ENCODE measurements around the gene SMG1.
"Not testable (repeated sequence)": the region's sequence is repeated elsewhere in the genome, so short reads cannot be mapped to it uniquely, and the experiment has no call there.

Gene SMG1

DNA sequence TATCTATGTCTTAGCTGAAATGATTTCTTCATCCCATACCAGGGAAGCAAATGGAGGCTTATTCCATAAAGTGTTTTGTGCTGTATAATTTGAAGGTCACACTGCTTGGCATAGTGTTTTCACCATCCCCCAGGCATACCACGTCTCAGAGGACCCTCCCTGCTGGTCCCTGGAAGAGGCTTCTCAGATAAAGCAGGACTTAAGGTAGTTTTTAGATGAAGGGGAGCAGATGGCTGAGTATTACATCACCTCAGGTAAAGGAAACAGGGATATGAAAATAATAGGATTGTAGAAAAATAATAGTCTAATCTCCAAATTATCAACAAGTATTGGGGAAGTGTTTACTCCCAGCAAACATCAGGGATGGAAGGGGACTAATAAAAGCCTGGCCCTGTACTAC lies 7.3 kb upstream of the SMG1 start:
- no peak for DNase-seq (ENCODE audit: low read depth)

DNA sequence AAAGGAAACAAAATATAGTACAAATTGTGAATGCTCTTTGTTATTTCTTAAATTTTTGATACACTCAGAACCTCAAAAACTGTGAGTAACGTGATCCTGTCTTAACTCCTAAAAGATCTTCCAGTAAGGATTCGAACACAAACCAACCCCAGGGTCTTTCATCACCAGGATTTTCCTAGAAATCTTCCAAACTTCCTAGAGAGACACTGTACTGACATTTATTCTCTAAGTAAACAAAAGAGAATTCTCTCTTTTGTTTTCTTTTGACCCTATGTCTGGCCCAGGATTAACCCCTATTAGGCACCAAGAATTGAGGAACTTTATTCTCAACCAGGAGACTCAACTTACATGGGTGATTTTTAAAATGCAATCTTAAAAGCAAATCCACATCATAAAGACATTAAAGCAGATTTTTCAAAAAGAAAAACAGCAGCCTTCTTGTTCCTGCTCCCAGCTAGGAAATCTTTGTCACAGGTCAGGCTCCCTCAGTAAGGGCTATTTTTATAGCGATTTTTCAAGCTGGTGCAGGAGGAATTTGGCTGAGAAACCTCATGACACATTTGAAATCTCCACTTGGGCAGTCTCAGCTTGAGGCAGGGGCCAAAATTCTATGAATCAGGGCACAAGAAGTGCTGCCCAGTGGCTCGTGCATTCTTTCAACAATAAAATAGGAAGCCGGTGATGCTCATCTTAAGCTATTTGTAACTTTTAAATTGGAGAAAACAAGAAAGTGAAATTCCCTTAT lies 6.2 kb upstream of the SMG1 start:
- no peak for DNase-seq (ENCODE audit: low read depth)

GRCh38 chr16:18931756-18932155 lies 5.5 kb upstream of the SMG1 start:
- no peak for DNase-seq (ENCODE audit: low read depth)

DNA sequence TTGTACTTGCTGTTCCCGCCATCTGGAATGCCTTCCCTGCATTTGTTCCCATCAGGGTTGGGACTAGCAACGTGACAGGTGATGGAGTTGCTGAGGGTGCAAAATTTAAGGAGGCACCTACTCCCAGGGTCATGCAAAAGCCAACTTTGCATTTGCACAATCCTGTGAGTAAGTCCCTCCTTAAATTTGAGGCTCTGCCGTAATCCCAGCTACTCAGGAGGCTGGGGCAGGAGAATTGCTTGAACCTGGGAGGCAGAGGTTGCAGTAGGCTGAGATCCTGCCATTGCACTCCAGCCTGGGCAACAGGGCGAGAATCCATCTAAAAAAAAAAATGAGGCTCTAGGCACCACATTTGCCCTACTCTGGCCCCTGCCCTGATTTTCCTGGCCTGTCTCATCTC lies 3.9 kb upstream of the SMG1 start:
- DNase-seq (ENCODE audit: low read depth) = not testable (repeated sequence)

- not testable (repeated sequence) for DNase-seq (ENCODE audit: low read depth)
Measured at GRCh38 chr16:18928073-18928472, 1.9 kb upstream of the SMG1 start.

DNA sequence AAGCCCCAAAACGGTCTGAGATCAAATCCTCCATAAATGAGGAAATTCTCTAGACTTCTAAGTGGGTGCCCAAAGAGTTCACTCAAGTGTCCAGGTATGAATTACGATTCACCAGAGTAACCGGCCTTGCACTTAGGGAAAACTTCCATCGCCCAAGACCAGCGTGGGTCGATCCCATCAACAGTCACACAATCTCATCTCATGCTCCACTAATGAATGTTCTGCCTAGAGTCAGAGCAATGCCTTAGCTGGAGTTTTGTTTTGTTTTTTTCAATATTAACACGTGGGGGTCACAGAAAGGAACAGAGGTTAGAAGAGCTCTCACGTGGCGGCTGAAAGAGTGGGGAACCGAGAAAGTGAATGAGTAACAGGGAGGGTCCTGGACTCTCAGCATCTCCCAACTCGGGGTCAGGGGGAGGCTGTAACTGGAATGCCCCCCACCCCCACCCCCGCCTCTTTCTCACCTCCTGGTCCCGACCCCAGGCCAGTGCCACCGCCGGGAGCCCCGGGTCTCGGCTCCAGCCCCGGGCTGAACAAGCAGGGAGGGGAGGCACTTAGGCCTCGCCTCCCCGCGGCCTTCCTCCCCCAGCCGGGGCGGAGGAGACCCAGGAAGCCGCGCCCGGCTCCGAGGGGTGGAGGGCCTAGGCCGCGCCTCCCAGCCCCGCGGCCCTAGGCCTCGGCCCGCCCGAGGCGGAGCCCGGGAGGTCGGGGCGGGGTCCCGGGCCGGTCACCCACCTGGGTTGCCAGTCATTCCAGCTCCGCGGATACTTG lies 808 bp downstream of the SMG1 start:
- peak; percentile 10 for DNase-seq (ENCODE audit: low read depth)

DNA sequence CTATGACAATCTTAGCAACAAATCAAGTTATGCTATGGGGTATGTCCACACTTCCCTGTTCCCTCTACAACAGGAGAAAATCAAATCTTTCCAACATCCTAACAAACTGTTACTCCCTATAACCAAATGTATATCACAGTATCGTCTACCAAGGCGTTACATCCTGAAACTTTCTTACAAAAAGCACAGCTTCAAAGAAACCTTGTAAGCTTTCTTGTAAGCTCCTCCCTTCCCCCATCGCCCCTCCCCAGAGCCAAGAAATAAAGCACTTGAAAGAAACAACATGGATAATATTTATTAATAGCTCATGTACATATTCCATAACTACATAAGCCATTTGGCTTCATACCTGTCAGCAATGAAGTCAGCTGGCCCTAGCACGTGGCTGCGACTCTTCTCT lies 2.3 kb downstream of the SMG1 start:
- not testable (repeated sequence) for DNase-seq (ENCODE audit: low read depth)

DNA sequence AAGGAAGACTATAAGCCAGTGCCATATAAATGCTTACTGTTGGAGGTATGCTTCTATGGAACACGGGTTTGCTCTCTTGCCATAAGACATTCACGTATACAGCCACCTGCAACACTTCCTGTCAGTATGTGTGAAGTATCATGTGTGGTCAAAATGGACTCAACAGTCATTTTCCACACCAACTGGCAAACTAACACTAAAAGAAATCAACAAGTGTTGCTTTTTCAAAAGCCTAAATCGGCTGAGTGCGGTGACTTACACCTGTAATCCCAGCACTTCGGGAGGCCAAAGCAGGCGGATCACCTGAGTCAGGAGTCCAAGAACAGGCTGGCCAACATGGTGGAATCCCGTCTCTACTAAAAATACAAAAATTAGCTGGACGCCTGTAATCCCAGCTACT lies 3.1 kb downstream of the SMG1 start:
- not testable (repeated sequence) for DNase-seq (ENCODE audit: low read depth)

GRCh38 chr16:18909585-18909984 lies 16.6 kb downstream of the SMG1 start:
- DNase-seq (ENCODE audit: low read depth) = not testable (repeated sequence)

DNA sequence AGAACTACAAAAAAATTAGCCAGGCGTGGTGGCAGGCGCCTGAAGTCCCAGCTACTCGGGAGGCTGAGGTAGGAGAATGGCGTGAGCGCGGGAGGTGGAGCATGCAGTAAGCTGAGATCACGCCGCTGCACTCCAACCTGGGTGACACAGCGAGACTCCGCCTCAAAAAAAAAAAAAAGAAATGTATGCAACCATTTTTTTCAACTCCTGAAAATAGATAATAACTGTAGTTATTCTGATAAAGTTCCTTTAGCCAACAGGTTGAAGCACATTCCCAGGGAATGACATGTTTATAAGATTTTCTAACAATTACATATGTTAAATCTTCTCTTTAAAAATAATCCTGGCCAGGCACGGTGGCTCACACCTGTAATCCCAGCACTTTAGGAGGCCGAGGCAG lies 17.5 kb downstream of the SMG1 start:
- DNase-seq (ENCODE audit: low read depth) = not testable (repeated sequence)

GRCh38 chr16:18902778-18903177 lies 23.4 kb downstream of the SMG1 start:
- not testable (repeated sequence) for DNase-seq (ENCODE audit: low read depth)

DNA sequence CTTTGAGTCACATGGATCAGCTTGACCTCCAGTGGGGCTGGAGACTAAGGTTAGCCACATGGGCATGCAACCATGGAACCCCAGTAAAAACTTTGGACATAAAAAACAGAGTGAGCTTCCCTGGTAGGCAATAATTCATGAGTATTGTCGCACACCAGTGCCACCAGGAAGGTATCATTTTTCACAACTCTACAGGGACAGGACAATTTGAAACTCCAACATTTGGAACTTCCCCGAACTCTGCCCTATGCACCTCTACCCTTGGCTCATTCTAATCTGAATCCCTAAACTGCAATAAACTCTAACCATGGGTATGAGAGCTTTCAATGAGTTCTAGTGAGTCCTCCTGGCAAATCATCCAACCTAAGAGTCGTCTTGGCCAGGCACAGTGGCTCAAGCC lies 24.2 kb downstream of the SMG1 start:
- DNase-seq (ENCODE audit: low read depth) = not testable (repeated sequence)

GRCh38 chr16:18901194-18901593 lies 25.0 kb downstream of the SMG1 start:
- DNase-seq (ENCODE audit: low read depth) = not testable (repeated sequence)

- not testable (repeated sequence) for DNase-seq (ENCODE audit: low read depth)
Measured at GRCh38 chr16:18884456-18884855, 41.8 kb downstream of the SMG1 start.

GRCh38 chr16:18877734-18878133 lies 48.5 kb downstream of the SMG1 start:
- not testable (repeated sequence) for DNase-seq (ENCODE audit: low read depth)

GRCh38 chr16:18877259-18877658 lies 48.9 kb downstream of the SMG1 start:
- DNase-seq (ENCODE audit: low read depth) = not testable (repeated sequence)

- DNase-seq (ENCODE audit: low read depth) = not testable (repeated sequence)
Measured at GRCh38 chr16:18876301-18876700, 49.9 kb downstream of the SMG1 start.

DNA sequence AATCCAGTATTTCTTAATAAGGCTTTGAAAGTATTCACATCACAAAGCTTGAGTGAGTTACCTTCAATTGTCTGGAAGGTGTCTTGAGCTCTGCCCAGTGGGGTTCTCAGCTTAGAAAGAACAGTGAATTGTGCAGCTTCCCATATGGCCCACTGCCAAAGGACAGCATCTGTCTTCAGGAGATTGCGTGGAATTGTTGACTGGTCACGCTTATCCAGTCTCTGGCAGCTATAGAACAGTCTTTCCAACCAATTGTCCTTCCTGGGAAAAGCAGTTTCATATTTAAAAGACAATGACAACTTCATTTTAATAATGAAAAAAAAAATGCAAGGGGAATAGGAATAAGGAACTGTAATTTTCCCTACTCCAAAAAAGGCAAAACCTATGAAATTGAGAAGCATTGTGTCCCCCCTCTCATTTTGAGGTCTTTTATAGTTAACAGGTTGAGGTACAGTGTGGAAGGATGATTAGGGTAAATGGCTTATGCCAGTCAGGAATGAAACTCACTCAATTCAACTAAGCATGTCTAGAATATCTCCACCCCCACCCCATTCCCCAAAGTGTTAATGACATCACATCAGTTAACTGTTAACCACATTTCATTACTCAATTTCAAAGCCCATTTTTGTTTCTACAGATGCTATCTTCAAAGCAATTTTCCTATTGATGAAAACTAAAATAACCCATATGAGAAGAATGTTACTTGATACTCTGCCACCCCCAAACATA lies 57.0 kb downstream of the SMG1 start:
- not testable (repeated sequence) for DNase-seq (ENCODE audit: low read depth)

GRCh38 chr16:18866277-18866823 lies 59.9 kb downstream of the SMG1 start:
- DNase-seq (ENCODE audit: low read depth) = not testable (repeated sequence)

GRCh38 chr16:18862891-18863290 lies 63.3 kb downstream of the SMG1 start:
- not testable (repeated sequence) for DNase-seq (ENCODE audit: low read depth)

DNA sequence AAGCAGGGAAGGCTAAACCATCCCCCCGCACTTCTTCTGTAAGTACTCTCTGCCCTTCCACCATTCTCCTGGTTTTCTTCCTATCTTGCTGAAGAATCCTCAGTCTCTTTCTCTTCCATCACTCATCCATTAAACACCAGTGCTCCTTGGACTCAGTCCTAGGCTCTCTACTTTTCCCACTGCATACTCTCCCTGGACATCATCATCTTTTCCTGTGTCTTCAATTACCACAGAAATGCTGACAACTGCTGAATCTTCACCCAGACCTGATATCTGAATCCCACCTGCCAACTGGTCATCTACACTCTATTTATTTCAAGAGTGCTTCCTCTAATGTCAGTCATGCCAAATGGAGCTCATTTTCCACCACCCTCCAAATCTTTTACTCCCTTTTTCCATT lies 71.0 kb downstream of the SMG1 start:
- no peak for DNase-seq (ENCODE audit: low read depth)

DNA sequence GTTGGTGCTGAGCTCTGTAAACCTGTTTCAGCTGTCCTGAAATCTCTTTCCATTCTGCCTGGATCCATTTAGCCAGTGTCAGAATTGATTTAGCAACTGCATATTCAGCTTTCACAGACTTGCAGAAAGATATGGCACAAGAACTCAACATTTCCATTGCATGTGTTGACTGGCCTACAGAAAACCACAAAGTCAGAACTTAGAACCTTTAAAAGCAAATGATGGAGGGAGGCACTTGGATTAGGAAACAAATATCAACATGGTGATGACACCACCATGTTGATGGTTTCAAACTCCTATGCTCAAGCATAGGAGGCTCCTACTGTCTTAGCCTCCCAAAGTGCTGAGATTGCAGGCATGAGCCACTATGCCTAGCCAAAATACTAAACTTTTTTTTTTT lies 72.5 kb downstream of the SMG1 start:
- no peak for DNase-seq (ENCODE audit: low read depth)
